ENCODE measurements around the gene SLC35F2.

DNA sequence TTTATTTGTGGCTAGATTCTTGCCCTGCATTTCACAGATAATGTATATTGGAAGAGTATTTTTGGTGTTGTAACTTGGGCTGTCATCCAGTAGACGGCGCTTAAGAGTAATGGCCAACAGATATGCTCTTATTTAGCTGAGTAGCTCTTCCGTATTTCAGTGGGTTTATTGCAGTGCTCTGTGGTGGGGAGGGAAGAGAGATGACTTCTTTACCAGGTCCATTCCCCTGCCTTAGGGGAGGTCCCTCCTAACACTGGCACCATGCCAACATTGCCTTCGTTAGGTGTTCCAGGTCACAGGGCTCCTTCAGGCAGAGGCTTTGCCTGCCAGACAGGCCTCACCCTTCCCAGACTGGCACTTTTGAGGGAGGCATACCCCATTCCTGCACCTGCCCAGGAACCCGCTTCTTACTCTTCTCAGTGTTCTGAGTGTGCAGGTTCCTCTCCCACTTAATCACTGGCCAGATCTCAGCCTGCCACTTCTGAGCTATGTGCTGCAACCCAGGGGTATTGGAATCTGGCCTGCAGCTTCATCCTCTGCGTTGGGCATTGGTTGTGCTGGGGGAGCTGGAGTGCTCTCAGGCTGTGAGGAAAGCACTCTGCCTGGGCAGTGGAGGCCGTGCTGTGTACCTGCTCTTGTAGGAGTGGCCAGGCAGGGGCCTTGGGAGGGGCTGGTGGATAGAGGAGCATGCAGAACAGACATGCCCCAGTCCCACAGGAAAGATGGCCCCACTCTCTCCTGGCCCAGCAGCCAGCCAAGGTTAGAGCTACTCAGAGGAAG is 117.4 kb downstream of the SLC35F2 start:
- TF ChIP-seq ZNF274 (IDR thresholded peaks at IDR 0.05; ENCODE audit: low read depth, low read length) (no peak), YY1 (IDR thresholded peaks at IDR 0.05; ENCODE audit: insufficient read depth, insufficient read length) (no peak), SUZ12 (IDR thresholded peaks at IDR 0.05; ENCODE audit: extremely low read depth, insufficient read depth, insufficient read length) (no peak)

All from NT2/D1 (cell line).